HuH-7 (cell line): ENCODE results near the gene HDAC9.

Experiments used
- DNase-seq: peaks from one replicate; pipeline ENCODE4 v3.0.0; 2011; ENCODE audit warnings: low spot score

The HDAC9 gene

GRCh38 chr7:18788026-18788425 is 292.5 kb downstream of the HDAC9 start:
- no peak for DNase-seq

GRCh38 chr7:18792871-18793595 is 297.5 kb downstream of the HDAC9 start:
- no peak for DNase-seq

GRCh38 chr7:18796216-18796615 is 300.7 kb downstream of the HDAC9 start:
- DNase-seq, result no peak

GRCh38 chr7:18798088-18798906 is 302.7 kb downstream of the HDAC9 start:
- DNase-seq, result no peak

- no peak for DNase-seq
Observed at GRCh38 chr7:18799899-18800298, 304.4 kb downstream of the HDAC9 start.

- no peak for DNase-seq
Observed at GRCh38 chr7:18803923-18804322, 308.4 kb downstream of the HDAC9 start.

- DNase-seq, result no peak
Observed at GRCh38 chr7:18806177-18806576, 310.6 kb downstream of the HDAC9 start.

GRCh38 chr7:18808026-18808425 is 312.5 kb downstream of the HDAC9 start:
- no peak for DNase-seq

GRCh38 chr7:18815261-18815960 is 319.9 kb downstream of the HDAC9 start:
- DNase-seq, result no peak

GRCh38 chr7:18820981-18821380 is 325.4 kb downstream of the HDAC9 start:
- DNase-seq, result no peak

GRCh38 chr7:18821554-18821953 is 326.0 kb downstream of the HDAC9 start:
- DNase-seq, result no peak

GRCh38 chr7:18824157-18824556 is 328.6 kb downstream of the HDAC9 start:
- DNase-seq, result no peak

GRCh38 chr7:18828260-18828993 is 332.9 kb downstream of the HDAC9 start:
- no peak for DNase-seq

GRCh38 chr7:18828994-18829857 is 333.7 kb downstream of the HDAC9 start:
- DNase-seq, result no peak

- DNase-seq, result no peak
Observed at GRCh38 chr7:18829858-18830285, 334.3 kb downstream of the HDAC9 start.

- DNase-seq, result no peak
Observed at GRCh38 chr7:18831419-18831818, 335.9 kb downstream of the HDAC9 start.

GRCh38 chr7:18831943-18832342 is 336.4 kb downstream of the HDAC9 start:
- DNase-seq, result no peak

- DNase-seq, result no peak
Observed at GRCh38 chr7:18834577-18834976, 339.0 kb downstream of the HDAC9 start.

GRCh38 chr7:18835001-18835690 is 339.6 kb downstream of the HDAC9 start:
- DNase-seq, result no peak

GRCh38 chr7:18843979-18844378 is 348.4 kb downstream of the HDAC9 start:
- DNase-seq, result no peak

- DNase-seq, result no peak
Observed at GRCh38 chr7:18844735-18845134, 349.2 kb downstream of the HDAC9 start.
